ENCODE data around the gene ACBD7.

The ACBD7 gene

DNA sequence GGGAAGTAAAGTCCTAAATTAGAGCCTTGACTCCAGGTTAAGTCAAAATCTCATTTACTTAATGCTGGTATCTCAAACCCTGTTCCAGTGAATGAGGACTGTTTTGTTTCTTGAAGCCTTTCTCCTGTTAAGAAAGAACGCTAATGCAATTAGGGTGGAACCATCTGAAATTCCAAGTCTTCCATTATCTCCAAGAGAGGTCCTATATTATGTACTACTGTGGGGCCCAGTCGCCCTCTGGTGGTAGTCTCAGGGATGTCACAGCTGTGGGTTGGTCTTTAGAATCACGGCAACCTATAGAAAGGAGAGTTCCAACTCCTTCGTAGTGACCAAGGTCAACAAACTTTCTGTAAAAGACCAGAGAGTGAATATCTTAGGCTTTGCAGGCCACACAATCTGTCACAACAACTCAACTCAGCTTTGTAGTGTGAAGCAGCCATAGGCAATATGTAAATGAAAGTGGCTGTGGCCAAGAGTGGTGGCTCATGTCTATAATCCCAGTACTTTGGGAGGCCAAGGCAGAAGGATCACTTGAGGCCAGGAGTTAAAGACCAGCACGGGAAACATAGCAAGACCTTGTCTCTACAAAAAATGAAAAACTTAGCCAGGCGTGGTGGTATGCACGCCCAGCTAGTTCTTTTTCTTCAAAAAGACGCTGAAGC, 17.9 kb upstream of the ACBD7 start:
- no peak for TF ChIP-seq SIN3A (IDR thresholded peaks at IDR 0.05; ENCODE audit: borderline replicate concordance, insufficient read depth, low read length)
- TF ChIP-seq POLR2AphosphoS5 (IDR thresholded peaks at IDR 0.05; ENCODE audit: low read depth, low read length) = peak; percentile 13; the same call in 1 of the 2 replicates

DNA sequence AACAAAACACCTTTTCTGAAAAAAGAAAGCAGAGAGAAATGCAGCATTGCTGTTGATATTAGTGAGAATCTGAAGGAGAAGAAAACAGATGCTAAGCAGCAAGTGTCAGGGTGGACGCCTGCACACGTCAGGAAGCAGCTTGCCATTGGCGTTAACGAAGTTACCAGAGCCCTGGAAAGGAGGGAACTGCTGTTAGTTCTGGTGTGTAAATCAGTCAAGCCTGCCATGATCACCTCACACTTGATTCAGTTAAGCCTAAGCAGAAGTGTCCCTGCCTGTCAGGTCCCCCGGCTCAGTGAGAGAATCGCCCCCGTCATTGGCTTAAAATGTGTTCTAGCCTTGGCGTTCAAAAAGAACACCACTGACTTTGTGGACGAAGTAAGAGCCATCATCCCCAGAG, 14.9 kb upstream of the ACBD7 start:
- TF ChIP-seq POLR2AphosphoS5 (IDR thresholded peaks at IDR 0.05; ENCODE audit: low read depth, low read length) (no peak), SIN3A (IDR thresholded peaks at IDR 0.05; ENCODE audit: borderline replicate concordance, insufficient read depth, low read length) (no peak), FOXP2 (optimal IDR thresholded peaks at IDR 0.05; ENCODE audit: borderline replicate concordance, extremely low read depth, extremely low read length, insufficient read depth) (no peak), TAF1 (IDR thresholded peaks at IDR 0.05; ENCODE audit: borderline replicate concordance, insufficient read depth, low read length) (no peak)
- TF ChIP-seq, protein P1, sequence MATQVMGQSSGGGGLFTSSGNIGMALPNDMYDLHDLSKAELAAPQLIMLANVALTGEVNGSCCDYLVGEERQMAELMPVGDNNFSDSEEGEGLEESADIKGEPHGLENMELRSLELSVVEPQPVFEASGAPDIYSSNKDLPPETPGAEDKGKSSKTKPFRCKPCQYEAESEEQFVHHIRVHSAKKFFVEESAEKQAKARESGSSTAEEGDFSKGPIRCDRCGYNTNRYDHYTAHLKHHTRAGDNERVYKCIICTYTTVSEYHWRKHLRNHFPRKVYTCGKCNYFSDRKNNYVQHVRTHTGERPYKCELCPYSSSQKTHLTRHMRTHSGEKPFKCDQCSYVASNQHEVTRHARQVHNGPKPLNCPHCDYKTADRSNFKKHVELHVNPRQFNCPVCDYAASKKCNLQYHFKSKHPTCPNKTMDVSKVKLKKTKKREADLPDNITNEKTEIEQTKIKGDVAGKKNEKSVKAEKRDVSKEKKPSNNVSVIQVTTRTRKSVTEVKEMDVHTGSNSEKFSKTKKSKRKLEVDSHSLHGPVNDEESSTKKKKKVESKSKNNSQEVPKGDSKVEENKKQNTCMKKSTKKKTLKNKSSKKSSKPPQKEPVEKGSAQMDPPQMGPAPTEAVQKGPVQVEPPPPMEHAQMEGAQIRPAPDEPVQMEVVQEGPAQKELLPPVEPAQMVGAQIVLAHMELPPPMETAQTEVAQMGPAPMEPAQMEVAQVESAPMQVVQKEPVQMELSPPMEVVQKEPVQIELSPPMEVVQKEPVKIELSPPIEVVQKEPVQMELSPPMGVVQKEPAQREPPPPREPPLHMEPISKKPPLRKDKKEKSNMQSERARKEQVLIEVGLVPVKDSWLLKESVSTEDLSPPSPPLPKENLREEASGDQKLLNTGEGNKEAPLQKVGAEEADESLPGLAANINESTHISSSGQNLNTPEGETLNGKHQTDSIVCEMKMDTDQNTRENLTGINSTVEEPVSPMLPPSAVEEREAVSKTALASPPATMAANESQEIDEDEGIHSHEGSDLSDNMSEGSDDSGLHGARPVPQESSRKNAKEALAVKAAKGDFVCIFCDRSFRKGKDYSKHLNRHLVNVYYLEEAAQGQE (IDR thresholded peaks at IDR 0.05; ENCODE audit: insufficient read depth in 1 of 2, low read depth in 2 of 2, low read length in 2 of 2) = no peak

DNA sequence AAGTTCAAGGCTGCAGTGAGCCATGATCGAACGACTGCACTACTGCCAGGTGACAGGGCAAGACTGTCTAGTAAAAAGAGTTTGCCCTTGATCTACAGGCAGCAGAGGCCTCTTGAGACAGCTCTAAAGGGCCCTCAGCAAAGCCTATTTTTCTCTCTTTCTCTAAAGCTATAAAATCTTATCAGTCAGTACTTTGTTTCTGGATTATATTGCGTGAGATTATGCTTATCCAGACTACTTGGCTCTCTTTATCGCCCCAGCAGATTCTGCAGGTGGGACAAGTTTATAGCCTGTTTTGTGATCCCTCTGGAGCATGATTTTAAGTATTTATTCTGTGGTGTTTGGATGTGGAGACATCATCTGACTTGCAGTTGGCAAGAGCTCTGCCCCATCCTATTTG, 11.3 kb upstream of the ACBD7 start:
- TF ChIP-seq SIN3A (IDR thresholded peaks at IDR 0.05; ENCODE audit: borderline replicate concordance, insufficient read depth, low read length) = no peak
- no peak for TF ChIP-seq FOXP2 (optimal IDR thresholded peaks at IDR 0.05; ENCODE audit: borderline replicate concordance, extremely low read depth, extremely low read length, insufficient read depth)
- no peak for TF ChIP-seq TAF1 (IDR thresholded peaks at IDR 0.05; ENCODE audit: borderline replicate concordance, insufficient read depth, low read length)
- no peak; the same call in 1 of the 2 replicates for TF ChIP-seq POLR2AphosphoS5 (IDR thresholded peaks at IDR 0.05; ENCODE audit: low read depth, low read length)
- TF ChIP-seq, protein P1 (IDR thresholded peaks at IDR 0.05; ENCODE audit: insufficient read depth in 1 of 2, low read depth in 2 of 2, low read length in 2 of 2) = no peak

DNA sequence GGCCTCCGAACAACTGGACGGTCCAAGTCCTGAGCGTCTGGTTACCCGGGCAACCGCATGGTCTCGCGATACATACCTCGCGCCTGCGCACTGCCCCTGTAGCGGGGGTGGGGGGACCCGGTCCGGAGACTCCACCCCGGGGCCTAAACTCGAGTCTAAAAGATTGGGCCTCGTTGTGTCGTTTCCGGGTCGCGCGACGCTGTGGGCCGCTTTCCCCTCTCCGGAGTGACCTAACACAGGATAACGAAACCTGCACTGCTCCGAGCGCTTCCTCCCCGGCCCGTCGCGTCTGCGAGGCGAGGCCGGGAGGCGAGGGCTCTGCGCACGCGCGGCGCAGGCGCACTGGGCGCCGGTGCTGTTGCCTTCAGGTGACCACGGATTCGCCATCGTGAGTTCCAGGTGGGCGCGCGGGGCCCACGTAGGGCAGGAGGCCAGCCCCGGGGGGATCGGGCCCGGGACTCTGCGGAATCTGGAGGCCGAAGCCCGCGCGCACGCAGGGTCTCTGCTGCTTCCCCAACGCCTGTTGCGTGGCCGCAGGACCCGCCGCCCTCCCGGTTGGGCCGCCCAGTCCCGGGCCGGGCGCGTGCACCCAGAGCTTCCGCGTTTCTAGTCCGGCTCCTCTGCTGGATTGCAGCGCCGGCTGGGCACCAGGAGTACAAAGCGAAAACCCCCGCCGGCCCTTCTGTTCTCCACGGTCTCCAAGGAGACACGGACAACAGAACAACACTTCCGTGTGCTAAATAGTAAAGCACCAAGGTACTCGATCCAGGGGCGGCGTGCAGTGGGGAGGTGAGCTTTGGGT, 8.6 kb upstream of the ACBD7 start, which contains the start of gene RPP38:
TSS of gene RPP38 (plus strand) at position 345 of the 802 bp plus-strand sequence. CDS start 5,960 bp downstream, outside the sequence.
- TF ChIP-seq SIN3A (IDR thresholded peaks at IDR 0.05; ENCODE audit: borderline replicate concordance, insufficient read depth, low read length) (peak; percentile 60; the same call in 1 of the 2 replicates), TAF1 (IDR thresholded peaks at IDR 0.05; ENCODE audit: borderline replicate concordance, insufficient read depth, low read length) (peak; percentile 76; the same call in 1 of the 2 replicates), FOXP2 (optimal IDR thresholded peaks at IDR 0.05; ENCODE audit: borderline replicate concordance, extremely low read depth, extremely low read length, insufficient read depth) (peak; percentile 63), POLR2AphosphoS5 (IDR thresholded peaks at IDR 0.05; ENCODE audit: low read depth, low read length) (peak; percentile 93)
- TF ChIP-seq, protein P1 (IDR thresholded peaks at IDR 0.05; ENCODE audit: insufficient read depth in 1 of 2, low read depth in 2 of 2, low read length in 2 of 2) = peak in 1 of 2 experiments; percentile 45; a peak in 1 of 4 replicates

DNA sequence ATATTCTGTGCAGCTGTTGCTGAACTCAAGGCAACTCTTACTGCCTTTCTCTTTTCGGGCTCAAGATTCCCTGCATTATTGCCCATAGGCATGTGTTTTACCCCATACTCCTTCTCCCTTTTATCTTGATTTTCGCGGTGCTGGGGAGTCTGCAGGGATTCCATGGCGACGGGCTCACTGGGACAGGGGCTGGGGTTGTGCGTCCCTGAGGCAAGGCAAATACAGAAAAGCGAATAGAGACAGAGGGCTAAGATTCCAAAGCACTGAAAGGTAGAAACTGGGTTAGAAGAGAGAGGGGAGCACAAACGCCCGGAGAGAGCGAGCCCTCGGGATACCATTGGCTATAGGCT, 8.1 kb upstream of the ACBD7 start:
- TF ChIP-seq FOXP2 (optimal IDR thresholded peaks at IDR 0.05; ENCODE audit: borderline replicate concordance, extremely low read depth, extremely low read length, insufficient read depth) (no peak), TAF1 (IDR thresholded peaks at IDR 0.05; ENCODE audit: borderline replicate concordance, insufficient read depth, low read length) (no peak), SIN3A (IDR thresholded peaks at IDR 0.05; ENCODE audit: borderline replicate concordance, insufficient read depth, low read length) (no peak), POLR2AphosphoS5 (IDR thresholded peaks at IDR 0.05; ENCODE audit: low read depth, low read length) (no peak)
- TF ChIP-seq, protein P1 (IDR thresholded peaks at IDR 0.05; ENCODE audit: insufficient read depth in 1 of 2, low read depth in 2 of 2, low read length in 2 of 2) = no peak

Measured in PFSK-1 (cell line).